Measurements from ENCODE around the gene CPXM2.

CPXM2 gene

GRCh38 chr10:123882681-123883445, 8.7 kb downstream of the CPXM2 start:
- H3K27ac Mint-ChIP-seq (ENCODE audit: low read depth) = no peak overlapping the region
- no peak for DNase-seq (ENCODE audit: low spot score in 2 of 2)
- H3K36me3 Mint-ChIP-seq (ENCODE audit: insufficient read depth) = no peaks in the 10 kb centered on the region
- H3K27me3 Mint-ChIP-seq = peaks cover 4% of the 10 kb centered on the region
- ATAC-seq (replicated peaks; ENCODE audit: extremely low read depth, poor library complexity, severe bottlenecking) = no peak
- H3K9me3 Mint-ChIP-seq = no peaks in the 10 kb centered on the region
- H3K4me1 Mint-ChIP-seq = no peaks in the 10 kb centered on the region
- H3K4me3 Mint-ChIP-seq = no peak overlapping the region

GRCh38 chr10:123882177-123882576, 9.4 kb downstream of the CPXM2 start:
- Mint-ChIP-seq H3K4me1 (no peaks in the 10 kb centered on the region), H3K27me3 (peaks cover 9% of the 10 kb centered on the region), H3K4me3 (no peak overlapping the region), H3K36me3 (ENCODE audit: insufficient read depth) (no peaks in the 10 kb centered on the region), H3K27ac (ENCODE audit: low read depth) (no peak overlapping the region), H3K9me3 (no peaks in the 10 kb centered on the region)
- DNase-seq (ENCODE audit: low spot score in 2 of 2) (no peak), ATAC-seq (replicated peaks; ENCODE audit: extremely low read depth, poor library complexity, severe bottlenecking) (no peak)

GRCh38 chr10:123879606-123880257, 11.9 kb downstream of the CPXM2 start:
- no peaks in the 10 kb centered on the region for H3K4me1 Mint-ChIP-seq
- H3K27ac Mint-ChIP-seq (ENCODE audit: low read depth) = no peak overlapping the region
- peaks cover 9% of the 10 kb centered on the region for H3K27me3 Mint-ChIP-seq
- no peaks in the 10 kb centered on the region for H3K9me3 Mint-ChIP-seq
- ATAC-seq (replicated peaks; ENCODE audit: extremely low read depth, poor library complexity, severe bottlenecking) (no peak), DNase-seq (ENCODE audit: low spot score in 2 of 2) (no peak)
- no peak overlapping the region for H3K4me3 Mint-ChIP-seq
- H3K36me3 Mint-ChIP-seq (ENCODE audit: insufficient read depth) = no peaks in the 10 kb centered on the region

GRCh38 chr10:123878666-123879303, 12.8 kb downstream of the CPXM2 start:
- Mint-ChIP-seq H3K4me1 (no peaks in the 10 kb centered on the region), H3K27ac (ENCODE audit: low read depth) (no peak overlapping the region), H3K4me3 (no peak overlapping the region), H3K9me3 (no peaks in the 10 kb centered on the region), H3K36me3 (ENCODE audit: insufficient read depth) (no peaks in the 10 kb centered on the region), H3K27me3 (peaks cover 9% of the 10 kb centered on the region)
- DNase-seq (ENCODE audit: low spot score in 2 of 2) = no peak
- ATAC-seq (replicated peaks; ENCODE audit: extremely low read depth, poor library complexity, severe bottlenecking) = no peak

- Mint-ChIP-seq H3K36me3 (ENCODE audit: insufficient read depth) (no peaks in the 10 kb centered on the region), H3K27me3 (peaks cover 40% of the 10 kb centered on the region), H3K27ac (ENCODE audit: low read depth) (no peak overlapping the region), H3K4me1 (no peaks in the 10 kb centered on the region), H3K4me3 (no peak overlapping the region), H3K9me3 (no peaks in the 10 kb centered on the region)
- DNase-seq (ENCODE audit: low spot score in 2 of 2) = no peak
- no peak for ATAC-seq (replicated peaks; ENCODE audit: extremely low read depth, poor library complexity, severe bottlenecking)
Measured at GRCh38 chr10:123870260-123870659, 21.3 kb downstream of the CPXM2 start.

GRCh38 chr10:123869020-123869414, 22.6 kb downstream of the CPXM2 start:
- H3K36me3 Mint-ChIP-seq (ENCODE audit: insufficient read depth) = no peaks in the 10 kb centered on the region
- no peaks in the 10 kb centered on the region for H3K9me3 Mint-ChIP-seq
- H3K27me3 Mint-ChIP-seq = peaks cover 47% of the 10 kb centered on the region
- ATAC-seq (replicated peaks; ENCODE audit: extremely low read depth, poor library complexity, severe bottlenecking) (no peak), DNase-seq (ENCODE audit: low spot score in 2 of 2) (no peak)
- H3K27ac Mint-ChIP-seq (ENCODE audit: low read depth) = no peak overlapping the region
- no peaks in the 10 kb centered on the region for H3K4me1 Mint-ChIP-seq
- H3K4me3 Mint-ChIP-seq = no peak overlapping the region

GRCh38 chr10:123868038-123869019, 23.3 kb downstream of the CPXM2 start:
- DNase-seq (ENCODE audit: low spot score in 2 of 2) (no peak), ATAC-seq (replicated peaks; ENCODE audit: extremely low read depth, poor library complexity, severe bottlenecking) (no peak)
- Mint-ChIP-seq H3K9me3 (no peaks in the 10 kb centered on the region), H3K27ac (ENCODE audit: low read depth) (no peak overlapping the region), H3K27me3 (peaks cover 53% of the 10 kb centered on the region), H3K36me3 (ENCODE audit: insufficient read depth) (no peaks in the 10 kb centered on the region), H3K4me1 (no peaks in the 10 kb centered on the region), H3K4me3 (no peak overlapping the region)

GRCh38 chr10:123865880-123866279, 25.7 kb downstream of the CPXM2 start:
- H3K4me1 Mint-ChIP-seq = no peaks in the 10 kb centered on the region
- peaks cover 69% of the 10 kb centered on the region for H3K27me3 Mint-ChIP-seq
- H3K4me3 Mint-ChIP-seq = no peak overlapping the region
- no peak overlapping the region for H3K27ac Mint-ChIP-seq (ENCODE audit: low read depth)
- ATAC-seq (replicated peaks; ENCODE audit: extremely low read depth, poor library complexity, severe bottlenecking) = no peak
- H3K36me3 Mint-ChIP-seq (ENCODE audit: insufficient read depth) = no peaks in the 10 kb centered on the region
- H3K9me3 Mint-ChIP-seq = no peaks in the 10 kb centered on the region
- no peak for DNase-seq (ENCODE audit: low spot score in 2 of 2)

GRCh38 chr10:123865350-123865749, 26.3 kb downstream of the CPXM2 start:
- Mint-ChIP-seq H3K36me3 (ENCODE audit: insufficient read depth) (no peaks in the 10 kb centered on the region), H3K27me3 (peaks cover 66% of the 10 kb centered on the region), H3K4me3 (no peak overlapping the region), H3K27ac (ENCODE audit: low read depth) (no peak overlapping the region), H3K9me3 (no peaks in the 10 kb centered on the region), H3K4me1 (no peaks in the 10 kb centered on the region)
- DNase-seq (ENCODE audit: low spot score in 2 of 2) (no peak), ATAC-seq (replicated peaks; ENCODE audit: extremely low read depth, poor library complexity, severe bottlenecking) (no peak)

- no peak for DNase-seq (ENCODE audit: low spot score in 2 of 2)
- H3K4me1 Mint-ChIP-seq = no peaks in the 10 kb centered on the region
- no peak overlapping the region for H3K27ac Mint-ChIP-seq (ENCODE audit: low read depth)
- no peaks in the 10 kb centered on the region for H3K9me3 Mint-ChIP-seq
- no peak for ATAC-seq (replicated peaks; ENCODE audit: extremely low read depth, poor library complexity, severe bottlenecking)
- H3K36me3 Mint-ChIP-seq (ENCODE audit: insufficient read depth) = no peaks in the 10 kb centered on the region
- no peak overlapping the region for H3K4me3 Mint-ChIP-seq
- peaks cover 62% of the 10 kb centered on the region for H3K27me3 Mint-ChIP-seq
Measured at GRCh38 chr10:123864923-123865322, 26.7 kb downstream of the CPXM2 start.

- no peak overlapping the region for H3K4me3 Mint-ChIP-seq
- H3K36me3 Mint-ChIP-seq (ENCODE audit: insufficient read depth) = no peaks in the 10 kb centered on the region
Measured at GRCh38 chr10:123863721-123864482, 27.7 kb downstream of the CPXM2 start.

GRCh38 chr10:123863183-123863575, 28.4 kb downstream of the CPXM2 start:
- H3K36me3 Mint-ChIP-seq (ENCODE audit: insufficient read depth) = no peaks in the 10 kb centered on the region
- no peak for ATAC-seq (replicated peaks; ENCODE audit: extremely low read depth, poor library complexity, severe bottlenecking)
- H3K27me3 Mint-ChIP-seq = peaks cover 54% of the 10 kb centered on the region
- H3K4me3 Mint-ChIP-seq = no peak overlapping the region
- no peaks in the 10 kb centered on the region for H3K4me1 Mint-ChIP-seq
- no peak overlapping the region for H3K27ac Mint-ChIP-seq (ENCODE audit: low read depth)
- H3K9me3 Mint-ChIP-seq = no peaks in the 10 kb centered on the region
- no peak for DNase-seq (ENCODE audit: low spot score in 2 of 2)

More at GRCh38 chr10:123863721-123864482, 27.7 kb downstream of the CPXM2 start:
- no peak for ATAC-seq (replicated peaks; ENCODE audit: extremely low read depth, poor library complexity, severe bottlenecking)
- H3K27me3 Mint-ChIP-seq = peaks cover 54% of the 10 kb centered on the region
- H3K9me3 Mint-ChIP-seq = no peaks in the 10 kb centered on the region
- no peaks in the 10 kb centered on the region for H3K4me1 Mint-ChIP-seq
- H3K27ac Mint-ChIP-seq (ENCODE audit: low read depth) = no peak overlapping the region
- DNase-seq (ENCODE audit: low spot score in 2 of 2) = no peak

All from central memory CD8-positive, alpha-beta T cell (primary cell).